GM23338 (cell line): Measurements from ENCODE around the gene HTT. TPM values are rescaled to one million over a fixed set of nuclear protein-coding genes. Genes with fewer than 3 reads are reported as not detected.

Experiments
- ATAC-seq: fragments of 200-7000 bp; cut with Tn5 transposase; 3 replicates; pipeline ENCODE4 v1.9.1; 2020
- DNase-seq: peaks from one replicate; pipeline ENCODE4 v3.0.0-alpha.2; 2015; ENCODE audit warnings: low spot score
- H2AFZ ChIP-seq: fragments of 200-600 bp; sonication (generic); 2 replicates; pipeline ENCODE4 v1.8.0; 2016; ENCODE audit warnings: antibody characterized with exemption, mild to moderate bottlenecking, moderate library complexity
- H3F3A ChIP-seq: fragments of 200-600 bp; sonication (generic); replicated peaks from 2 replicates; pipeline ENCODE4 v1.8.0; 2017; ENCODE audit warnings: antibody characterized with exemption, mixed run types, low read depth
- H3K27ac ChIP-seq: fragments of 200-600 bp; sonication (generic); 2 replicates; pipeline ENCODE4 v1.6.1; 2016; ENCODE audit warnings: low read depth
- H3K27me3 ChIP-seq: fragments of 200-600 bp; sonication (generic); 2 replicates; pipeline ENCODE4 v1.8.0; 2016; ENCODE audit warnings: mild to moderate bottlenecking, mixed run types, moderate library complexity; ENCODE audit not compliant: insufficient read depth
- H3K36me3 ChIP-seq: fragments of 200-600 bp; sonication (generic); 2 replicates; pipeline ENCODE4 v1.8.0; 2016; ENCODE audit warnings: mild to moderate bottlenecking; ENCODE audit not compliant: insufficient read depth
- H3K4me1 ChIP-seq: fragments of 200-600 bp; sonication (generic); 2 replicates; pipeline ENCODE4 v1.8.0; 2016; ENCODE audit warnings: mild to moderate bottlenecking, moderate library complexity; ENCODE audit not compliant: insufficient read depth
- H3K4me2 ChIP-seq: fragments of 200-600 bp; sonication (generic); 2 replicates; pipeline ENCODE4 v1.7.1; 2017; ENCODE audit warnings: mixed run types
- H3K4me3 ChIP-seq: fragments of 200-600 bp; sonication (generic); 2 replicates; pipeline ENCODE4 v1.6.1; 2016; ENCODE audit warnings: mixed run types
- H3K79me2 ChIP-seq: fragments of 200-600 bp; sonication (generic); replicated peaks from 2 replicates; pipeline ENCODE4 v1.8.0; 2017; ENCODE audit warnings: mild to moderate bottlenecking; ENCODE audit not compliant: insufficient read depth
- H3K9me2 ChIP-seq: fragments of 200-600 bp; sonication (generic); 2 replicates; pipeline ENCODE4 v1.8.0; 2017; ENCODE audit not compliant: insufficient read depth
- H4K20me1 ChIP-seq: fragments of 200-600 bp; sonication (generic); replicated peaks from 2 replicates; pipeline ENCODE4 v1.8.0; 2017; ENCODE audit warnings: mild to moderate bottlenecking; ENCODE audit not compliant: insufficient read depth
- H3K27ac Mint-ChIP-seq: 2 replicates; pipeline ENCODE4 v1.8.0; 2020; ENCODE audit warnings: inconsistent platforms, mild to moderate bottlenecking, moderate library complexity, mixed read lengths
- H3K27me3 Mint-ChIP-seq: 3 replicates; pipeline ENCODE4 v1.8.0; 2022; ENCODE audit warnings: low read depth, mild to moderate bottlenecking, moderate library complexity, mixed read lengths, inconsistent platforms; ENCODE audit not compliant: insufficient read depth, poor library complexity
- H3K36me3 Mint-ChIP-seq: 3 replicates; pipeline ENCODE4 v1.8.0; 2021; ENCODE audit warnings: low read depth, mild to moderate bottlenecking, inconsistent platforms, moderate library complexity, mixed read lengths
- H3K4me1 Mint-ChIP-seq: 3 replicates; pipeline ENCODE4 v1.8.0; 2020; ENCODE audit warnings: mild to moderate bottlenecking, inconsistent platforms, mixed read lengths
- H3K4me3 Mint-ChIP-seq: 3 replicates; pipeline ENCODE4 v1.8.0; 2021; ENCODE audit warnings: moderate library complexity, mild to moderate bottlenecking, inconsistent platforms, mixed read lengths
- H3K9me3 Mint-ChIP-seq: 3 replicates; pipeline ENCODE4 v1.8.0; 2020; ENCODE audit warnings: moderate library complexity, mild to moderate bottlenecking, inconsistent platforms, mixed read lengths
- CREB1 ChIP-seq: fragments of 250-450 bp; sonication (Bioruptor Pico); IDR thresholded peaks from 2 replicates; pipeline ENCODE4 v1.5.0; 2020; ENCODE audit warnings: low read depth, mild to moderate bottlenecking, moderate library complexity
- EZH2 ChIP-seq: fragments of 200-600 bp; sonication (generic); IDR thresholded peaks from one replicate; pipeline ENCODE4 v1.8.0; 2017; ENCODE audit warnings: antibody characterized with exemption, mild to moderate bottlenecking, low read depth; ENCODE audit not compliant: unreplicated experiment
- EZH2phosphoT487 ChIP-seq: fragments of 200-600 bp; sonication (generic); IDR thresholded peaks from one replicate; pipeline ENCODE4 v1.8.1; 2018; ENCODE audit warnings: antibody characterized with exemption; ENCODE audit not compliant: unreplicated experiment
- JUNB ChIP-seq: IDR thresholded peaks from one replicate; pipeline ENCODE4 v1.6.1; 2016; ENCODE audit warnings: antibody characterized with exemption; ENCODE audit not compliant: unreplicated experiment
- NANOG ChIP-seq: IDR thresholded peaks from 2 replicates; pipeline ENCODE4 v1.6.1; 2016; ENCODE audit warnings: antibody characterized with exemption, borderline replicate concordance
- POLR2AphosphoS5 ChIP-seq: IDR thresholded peaks from 2 replicates; pipeline ENCODE4 v1.6.1; 2016; ENCODE audit warnings: antibody characterized with exemption, low read depth
- STAT1 ChIP-seq: IDR thresholded peaks from one replicate; pipeline ENCODE4 v1.6.1; 2016; ENCODE audit warnings: antibody characterized with exemption; ENCODE audit not compliant: unreplicated experiment
- ZNF114 ChIP-seq: fragments of 250-450 bp; sonication (Bioruptor Pico); IDR thresholded peaks from 2 replicates; pipeline ENCODE4 v1.5.0; 2020; ENCODE audit warnings: mild to moderate bottlenecking, moderate library complexity
- ZNF331 ChIP-seq: fragments of 250-450 bp; sonication (Bioruptor Pico); IDR thresholded peaks from 2 replicates; pipeline ENCODE4 v1.5.0; 2020; ENCODE audit warnings: low read depth, mild to moderate bottlenecking, moderate library complexity
- polyA plus RNA-seq: library from polyadenylated mRNA; unstranded; fragments of >200 nt; fragmentation: Nextera tagmentation; extraction: Ambion mirVana; gene quantifications from 2 replicates; pipeline ENCODE4 v1.2.1, GENCODE V29; 2016
- total RNA-seq: library from RNA; depleted of rRNA; stranded (reverse); fragments of >200 nt; shearing (Covaris generic); gene quantifications from 2 replicates; pipeline ENCODE4 v1.2.3, GENCODE V29; 2014
- TF ChIP-seq, protein P1 (sequence below): fragments of 250-450 bp; sonication (Bioruptor Pico); IDR thresholded peaks from 2 replicates; pipeline ENCODE4 v1.5.0; 2020; ENCODE audit warnings: mild to moderate bottlenecking, moderate library complexity
- TF ChIP-seq, protein P2 (sequence below), 2 experiments: fragments of 200-600 bp in 1 of 2; sonication (generic) in 1 of 2; conservative IDR thresholded peaks; 2 replicates each; pipeline versions ENCODE4 v1.5.1 to v1.6.1; 2016 to 2017; ENCODE audit warnings: antibody characterized with exemption in 2 of 2, low read depth in 2 of 2, mild to moderate bottlenecking in 2 of 2, moderate library complexity in 1 of 2
- TF ChIP-seq, protein P3 (sequence below): IDR thresholded peaks from 2 replicates; pipeline ENCODE4 v1.6.1; 2016; ENCODE audit warnings: antibody characterized with exemption
- TF ChIP-seq, protein P4 (sequence below): IDR thresholded peaks from one replicate; pipeline ENCODE4 v1.6.1; 2018; ENCODE audit warnings: antibody characterized with exemption; ENCODE audit not compliant: unreplicated experiment

HTT gene
- total and polyA plus RNA-seq, 2 experiments from 2014 or later: 26.6 to 67.7 TPM

DNA sequence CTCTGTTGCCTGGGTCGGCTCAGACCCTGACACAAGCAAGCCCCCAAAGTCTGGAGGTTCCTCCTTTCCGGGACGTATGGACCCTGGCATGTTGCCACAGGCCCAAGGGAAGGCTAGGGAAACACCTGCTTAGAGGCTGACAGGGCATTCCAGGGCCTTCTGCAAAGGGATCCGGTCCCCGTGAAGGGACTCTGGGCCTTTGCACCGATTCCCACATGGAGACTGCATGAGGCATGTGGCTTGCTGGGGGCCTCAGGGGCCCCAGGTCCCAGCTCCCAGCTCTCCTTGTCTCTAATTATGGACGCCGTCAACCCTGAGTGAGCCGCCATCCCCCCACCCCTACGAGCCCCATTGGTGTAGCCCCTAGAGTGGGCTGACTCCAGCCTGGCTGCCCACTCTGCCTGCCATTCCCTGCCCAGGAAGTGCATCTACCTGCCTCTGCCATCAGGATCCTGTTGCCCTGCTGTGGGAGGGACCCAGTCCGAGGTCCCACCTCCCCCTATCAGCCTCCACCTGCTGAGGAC, 214.2 kb downstream of the HTT start:
- Histone ChIP-seq H3K36me3 (no peaks in the 10 kb centered on the region), H2AFZ (no peak overlapping the region), H3K27ac (no peak overlapping the region), H3K9me2 (no peaks in the 10 kb centered on the region), H3F3A (peaks cover 5% of the 10 kb centered on the region; the same call in 1 of the 2 replicates), H3K4me2 (no peak overlapping the region), H3K4me1 (no peaks in the 10 kb centered on the region; the same call in 1 of the 2 replicates), H3K27me3 (peaks cover 15% of the 10 kb centered on the region), H3K79me2 (no peaks in the 10 kb centered on the region), H3K4me3 (no peak overlapping the region), H4K20me1 (no peaks in the 10 kb centered on the region)
- no peaks in the 10 kb centered on the region for H3K9me3 Mint-ChIP-seq
- TF ChIP-seq EZH2phosphoT487: no peak
- TF ChIP-seq ZNF114 (CRISPR knock-in tag): no peak
- TF ChIP-seq EZH2: no peak
- TF ChIP-seq POLR2AphosphoS5: no peak
- TF ChIP-seq NANOG: no peak
- TF ChIP-seq ZNF331 (CRISPR knock-in tag): no peak
- TF ChIP-seq JUNB: no peak
- TF ChIP-seq, protein P1, sequence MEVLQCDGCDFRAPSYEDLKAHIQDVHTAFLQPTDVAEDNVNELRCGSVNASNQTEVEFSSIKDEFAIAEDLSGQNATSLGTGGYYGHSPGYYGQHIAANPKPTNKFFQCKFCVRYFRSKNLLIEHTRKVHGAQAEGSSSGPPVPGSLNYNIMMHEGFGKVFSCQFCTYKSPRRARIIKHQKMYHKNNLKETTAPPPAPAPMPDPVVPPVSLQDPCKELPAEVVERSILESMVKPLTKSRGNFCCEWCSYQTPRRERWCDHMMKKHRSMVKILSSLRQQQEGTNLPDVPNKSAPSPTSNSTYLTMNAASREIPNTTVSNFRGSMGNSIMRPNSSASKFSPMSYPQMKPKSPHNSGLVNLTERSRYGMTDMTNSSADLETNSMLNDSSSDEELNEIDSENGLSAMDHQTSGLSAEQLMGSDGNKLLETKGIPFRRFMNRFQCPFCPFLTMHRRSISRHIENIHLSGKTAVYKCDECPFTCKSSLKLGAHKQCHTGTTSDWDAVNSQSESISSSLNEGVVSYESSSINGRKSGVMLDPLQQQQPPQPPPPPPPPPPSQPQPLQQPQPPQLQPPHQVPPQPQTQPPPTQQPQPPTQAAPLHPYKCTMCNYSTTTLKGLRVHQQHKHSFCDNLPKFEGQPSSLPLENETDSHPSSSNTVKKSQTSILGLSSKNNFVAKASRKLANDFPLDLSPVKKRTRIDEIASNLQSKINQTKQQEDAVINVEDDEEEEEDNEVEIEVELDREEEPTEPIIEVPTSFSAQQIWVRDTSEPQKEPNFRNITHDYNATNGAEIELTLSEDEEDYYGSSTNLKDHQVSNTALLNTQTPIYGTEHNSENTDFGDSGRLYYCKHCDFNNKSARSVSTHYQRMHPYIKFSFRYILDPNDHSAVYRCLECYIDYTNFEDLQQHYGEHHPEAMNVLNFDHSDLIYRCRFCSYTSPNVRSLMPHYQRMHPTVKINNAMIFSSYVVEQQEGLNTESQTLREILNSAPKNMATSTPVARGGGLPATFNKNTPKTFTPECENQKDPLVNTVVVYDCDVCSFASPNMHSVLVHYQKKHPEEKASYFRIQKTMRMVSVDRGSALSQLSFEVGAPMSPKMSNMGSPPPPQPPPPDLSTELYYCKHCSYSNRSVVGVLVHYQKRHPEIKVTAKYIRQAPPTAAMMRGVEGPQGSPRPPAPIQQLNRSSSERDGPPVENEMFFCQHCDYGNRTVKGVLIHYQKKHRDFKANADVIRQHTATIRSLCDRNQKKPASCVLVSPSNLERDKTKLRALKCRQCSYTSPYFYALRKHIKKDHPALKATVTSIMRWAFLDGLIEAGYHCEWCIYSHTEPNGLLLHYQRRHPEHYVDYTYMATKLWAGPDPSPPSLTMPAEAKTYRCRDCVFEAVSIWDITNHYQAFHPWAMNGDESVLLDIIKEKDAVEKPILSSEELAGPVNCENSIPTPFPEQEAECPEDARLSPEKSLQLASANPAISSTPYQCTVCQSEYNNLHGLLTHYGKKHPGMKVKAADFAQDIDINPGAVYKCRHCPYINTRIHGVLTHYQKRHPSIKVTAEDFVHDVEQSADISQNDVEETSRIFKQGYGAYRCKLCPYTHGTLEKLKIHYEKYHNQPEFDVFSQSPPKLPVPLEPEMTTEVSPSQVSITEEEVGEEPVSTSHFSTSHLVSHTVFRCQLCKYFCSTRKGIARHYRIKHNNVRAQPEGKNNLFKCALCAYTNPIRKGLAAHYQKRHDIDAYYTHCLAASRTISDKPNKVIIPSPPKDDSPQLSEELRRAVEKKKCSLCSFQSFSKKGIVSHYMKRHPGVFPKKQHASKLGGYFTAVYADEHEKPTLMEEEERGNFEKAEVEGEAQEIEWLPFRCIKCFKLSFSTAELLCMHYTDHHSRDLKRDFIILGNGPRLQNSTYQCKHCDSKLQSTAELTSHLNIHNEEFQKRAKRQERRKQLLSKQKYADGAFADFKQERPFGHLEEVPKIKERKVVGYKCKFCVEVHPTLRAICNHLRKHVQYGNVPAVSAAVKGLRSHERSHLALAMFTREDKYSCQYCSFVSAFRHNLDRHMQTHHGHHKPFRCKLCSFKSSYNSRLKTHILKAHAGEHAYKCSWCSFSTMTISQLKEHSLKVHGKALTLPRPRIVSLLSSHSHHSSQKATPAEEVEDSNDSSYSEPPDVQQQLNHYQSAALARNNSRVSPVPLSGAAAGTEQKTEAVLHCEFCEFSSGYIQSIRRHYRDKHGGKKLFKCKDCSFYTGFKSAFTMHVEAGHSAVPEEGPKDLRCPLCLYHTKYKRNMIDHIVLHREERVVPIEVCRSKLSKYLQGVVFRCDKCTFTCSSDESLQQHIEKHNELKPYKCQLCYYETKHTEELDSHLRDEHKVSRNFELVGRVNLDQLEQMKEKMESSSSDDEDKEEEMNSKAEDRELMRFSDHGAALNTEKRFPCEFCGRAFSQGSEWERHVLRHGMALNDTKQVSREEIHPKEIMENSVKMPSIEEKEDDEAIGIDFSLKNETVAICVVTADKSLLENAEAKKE (CRISPR knock-in tag): no peak
- TF ChIP-seq, protein P2, sequence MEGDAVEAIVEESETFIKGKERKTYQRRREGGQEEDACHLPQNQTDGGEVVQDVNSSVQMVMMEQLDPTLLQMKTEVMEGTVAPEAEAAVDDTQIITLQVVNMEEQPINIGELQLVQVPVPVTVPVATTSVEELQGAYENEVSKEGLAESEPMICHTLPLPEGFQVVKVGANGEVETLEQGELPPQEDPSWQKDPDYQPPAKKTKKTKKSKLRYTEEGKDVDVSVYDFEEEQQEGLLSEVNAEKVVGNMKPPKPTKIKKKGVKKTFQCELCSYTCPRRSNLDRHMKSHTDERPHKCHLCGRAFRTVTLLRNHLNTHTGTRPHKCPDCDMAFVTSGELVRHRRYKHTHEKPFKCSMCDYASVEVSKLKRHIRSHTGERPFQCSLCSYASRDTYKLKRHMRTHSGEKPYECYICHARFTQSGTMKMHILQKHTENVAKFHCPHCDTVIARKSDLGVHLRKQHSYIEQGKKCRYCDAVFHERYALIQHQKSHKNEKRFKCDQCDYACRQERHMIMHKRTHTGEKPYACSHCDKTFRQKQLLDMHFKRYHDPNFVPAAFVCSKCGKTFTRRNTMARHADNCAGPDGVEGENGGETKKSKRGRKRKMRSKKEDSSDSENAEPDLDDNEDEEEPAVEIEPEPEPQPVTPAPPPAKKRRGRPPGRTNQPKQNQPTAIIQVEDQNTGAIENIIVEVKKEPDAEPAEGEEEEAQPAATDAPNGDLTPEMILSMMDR (conservative IDR thresholded peaks at IDR 0.05; ENCODE audit: low read depth in 2 of 2): no peak
- TF ChIP-seq CREB1: no peak
- no peak for TF ChIP-seq STAT1
- TF ChIP-seq, protein P3, sequence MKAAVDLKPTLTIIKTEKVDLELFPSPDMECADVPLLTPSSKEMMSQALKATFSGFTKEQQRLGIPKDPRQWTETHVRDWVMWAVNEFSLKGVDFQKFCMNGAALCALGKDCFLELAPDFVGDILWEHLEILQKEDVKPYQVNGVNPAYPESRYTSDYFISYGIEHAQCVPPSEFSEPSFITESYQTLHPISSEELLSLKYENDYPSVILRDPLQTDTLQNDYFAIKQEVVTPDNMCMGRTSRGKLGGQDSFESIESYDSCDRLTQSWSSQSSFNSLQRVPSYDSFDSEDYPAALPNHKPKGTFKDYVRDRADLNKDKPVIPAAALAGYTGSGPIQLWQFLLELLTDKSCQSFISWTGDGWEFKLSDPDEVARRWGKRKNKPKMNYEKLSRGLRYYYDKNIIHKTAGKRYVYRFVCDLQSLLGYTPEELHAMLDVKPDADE: no peak
- TF ChIP-seq, protein P4, sequence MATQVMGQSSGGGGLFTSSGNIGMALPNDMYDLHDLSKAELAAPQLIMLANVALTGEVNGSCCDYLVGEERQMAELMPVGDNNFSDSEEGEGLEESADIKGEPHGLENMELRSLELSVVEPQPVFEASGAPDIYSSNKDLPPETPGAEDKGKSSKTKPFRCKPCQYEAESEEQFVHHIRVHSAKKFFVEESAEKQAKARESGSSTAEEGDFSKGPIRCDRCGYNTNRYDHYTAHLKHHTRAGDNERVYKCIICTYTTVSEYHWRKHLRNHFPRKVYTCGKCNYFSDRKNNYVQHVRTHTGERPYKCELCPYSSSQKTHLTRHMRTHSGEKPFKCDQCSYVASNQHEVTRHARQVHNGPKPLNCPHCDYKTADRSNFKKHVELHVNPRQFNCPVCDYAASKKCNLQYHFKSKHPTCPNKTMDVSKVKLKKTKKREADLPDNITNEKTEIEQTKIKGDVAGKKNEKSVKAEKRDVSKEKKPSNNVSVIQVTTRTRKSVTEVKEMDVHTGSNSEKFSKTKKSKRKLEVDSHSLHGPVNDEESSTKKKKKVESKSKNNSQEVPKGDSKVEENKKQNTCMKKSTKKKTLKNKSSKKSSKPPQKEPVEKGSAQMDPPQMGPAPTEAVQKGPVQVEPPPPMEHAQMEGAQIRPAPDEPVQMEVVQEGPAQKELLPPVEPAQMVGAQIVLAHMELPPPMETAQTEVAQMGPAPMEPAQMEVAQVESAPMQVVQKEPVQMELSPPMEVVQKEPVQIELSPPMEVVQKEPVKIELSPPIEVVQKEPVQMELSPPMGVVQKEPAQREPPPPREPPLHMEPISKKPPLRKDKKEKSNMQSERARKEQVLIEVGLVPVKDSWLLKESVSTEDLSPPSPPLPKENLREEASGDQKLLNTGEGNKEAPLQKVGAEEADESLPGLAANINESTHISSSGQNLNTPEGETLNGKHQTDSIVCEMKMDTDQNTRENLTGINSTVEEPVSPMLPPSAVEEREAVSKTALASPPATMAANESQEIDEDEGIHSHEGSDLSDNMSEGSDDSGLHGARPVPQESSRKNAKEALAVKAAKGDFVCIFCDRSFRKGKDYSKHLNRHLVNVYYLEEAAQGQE: no peak
- H3K27ac Mint-ChIP-seq: no peak overlapping the region
- ATAC-seq: no peak
- no peak for DNase-seq
- H3K4me3 Mint-ChIP-seq: no peak overlapping the region
- H3K4me1 Mint-ChIP-seq: peaks cover 9% of the 10 kb centered on the region
- H3K36me3 Mint-ChIP-seq: no peaks in the 10 kb centered on the region; the same call in 2 of the 3 replicates
- H3K27me3 Mint-ChIP-seq: peaks cover 26% of the 10 kb centered on the region
